ENCODE measurements around the gene TLR6.
"Not testable (repeated sequence)": the region's sequence is repeated elsewhere in the genome, so short reads cannot be mapped to it uniquely, and the experiment has no call there.

TLR6 gene

DNA sequence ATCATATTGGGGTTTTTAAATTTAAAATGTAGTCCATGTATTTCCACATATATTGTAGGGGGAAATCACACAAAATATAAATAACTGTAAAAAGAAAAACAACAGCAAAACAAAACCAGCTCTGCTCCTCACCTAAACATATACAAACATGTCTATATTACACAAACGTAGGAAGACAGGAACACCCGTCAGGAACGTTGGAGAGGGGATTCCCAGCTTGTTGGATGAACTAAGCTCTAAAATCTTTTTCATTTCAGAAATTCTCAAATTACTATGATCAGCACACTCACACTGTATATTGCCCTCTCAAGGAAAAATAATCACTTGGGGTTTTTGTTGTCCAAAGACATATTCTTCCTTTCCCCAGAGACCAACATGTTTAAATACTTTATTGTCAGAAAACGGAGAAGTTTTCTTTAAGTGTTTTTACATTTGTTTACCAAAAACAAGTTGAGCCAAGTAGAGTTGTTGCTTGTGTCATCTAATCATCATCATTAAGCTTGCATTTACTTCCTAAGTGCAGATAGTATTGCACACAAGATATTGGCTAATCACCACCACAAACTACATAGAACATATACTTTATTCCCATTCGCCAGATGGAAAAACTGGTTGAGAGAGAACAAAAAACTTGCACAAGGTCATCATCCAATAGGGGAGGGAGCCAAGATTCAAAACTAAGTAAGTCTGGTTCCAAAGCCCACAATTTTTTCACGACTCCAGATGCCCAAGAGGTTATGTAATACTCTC lies 71.4 kb downstream of the TLR6 start:
- DNase-seq, result peak; percentile 16 to 76 (median 54)

DNA sequence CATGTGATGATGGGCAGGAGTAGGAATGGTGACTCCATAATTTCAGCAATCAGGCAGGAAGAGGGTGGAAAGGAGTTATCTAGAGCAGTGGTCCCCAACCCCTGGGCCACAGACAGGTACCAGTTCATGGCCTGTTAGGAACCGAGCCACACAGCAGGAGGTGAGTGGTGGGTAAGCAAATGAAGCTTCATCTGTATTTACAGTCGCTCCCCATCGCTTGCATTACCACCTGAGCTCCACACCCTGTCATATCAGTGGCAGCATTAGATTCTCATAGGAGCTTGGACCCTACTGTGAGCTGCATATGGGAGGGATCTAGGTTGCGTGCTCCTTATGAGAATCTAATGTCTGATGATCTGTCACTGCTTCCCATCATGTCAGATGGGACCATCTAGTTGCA lies 72.5 kb downstream of the TLR6 start:
- DNase-seq, result no peak

DNA sequence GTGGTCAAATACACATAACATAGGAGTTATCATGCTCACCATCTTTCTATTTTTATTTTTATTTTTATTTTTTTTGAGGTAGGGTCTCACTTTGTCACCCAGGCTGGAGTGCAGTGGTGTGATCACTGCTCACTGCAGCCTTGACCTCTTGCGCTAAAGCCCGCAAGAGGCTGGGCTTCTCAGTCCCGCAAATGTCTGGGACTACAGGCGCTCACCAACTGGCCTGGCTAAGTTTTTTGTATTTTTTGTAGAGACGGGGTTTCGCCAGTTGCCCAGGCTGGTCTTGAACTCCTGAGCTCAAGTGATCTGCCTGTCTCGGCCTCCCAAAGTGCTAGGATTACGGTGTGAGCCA lies 73.5 kb downstream of the TLR6 start:
- no peak for DNase-seq

DNA sequence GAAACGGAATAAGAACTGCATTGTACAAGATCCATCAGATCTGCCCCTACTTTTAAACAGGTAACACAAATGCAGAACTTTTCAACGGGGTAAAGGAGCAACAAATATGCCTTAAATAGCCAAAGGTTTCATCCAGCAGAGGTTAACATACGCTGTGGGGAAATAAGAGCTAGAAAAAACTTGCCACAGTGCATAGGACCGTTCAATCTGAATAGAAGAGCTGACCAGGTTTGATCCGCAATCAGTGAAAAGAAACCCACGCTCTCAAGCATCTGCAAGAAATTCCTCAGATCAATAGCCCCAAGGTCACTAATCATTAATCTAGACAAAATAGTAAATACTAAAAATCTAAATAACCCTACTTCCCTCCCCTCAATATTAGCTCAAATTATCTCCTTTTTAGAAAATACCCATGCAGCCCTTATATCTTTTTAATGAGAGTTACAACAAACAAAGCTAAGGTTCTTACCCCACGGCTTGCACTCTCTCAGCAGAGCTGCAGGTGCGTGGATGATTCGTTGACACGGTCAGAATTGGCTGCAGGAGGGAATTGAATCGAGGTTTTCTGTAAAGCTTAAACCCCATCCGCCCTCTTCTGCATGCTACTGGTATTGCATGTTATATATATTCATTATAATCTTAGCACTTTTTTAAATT lies 74.0 kb downstream of the TLR6 start, which contains the start of gene TLR10:
Gene TLR10, minus strand, starts transcription at position 539 of the 657 bp plus-strand sequence. CDS start 7,400 bp downstream, outside the sequence.
- peak; percentile 67 to 81 (median 70) for DNase-seq

DNA sequence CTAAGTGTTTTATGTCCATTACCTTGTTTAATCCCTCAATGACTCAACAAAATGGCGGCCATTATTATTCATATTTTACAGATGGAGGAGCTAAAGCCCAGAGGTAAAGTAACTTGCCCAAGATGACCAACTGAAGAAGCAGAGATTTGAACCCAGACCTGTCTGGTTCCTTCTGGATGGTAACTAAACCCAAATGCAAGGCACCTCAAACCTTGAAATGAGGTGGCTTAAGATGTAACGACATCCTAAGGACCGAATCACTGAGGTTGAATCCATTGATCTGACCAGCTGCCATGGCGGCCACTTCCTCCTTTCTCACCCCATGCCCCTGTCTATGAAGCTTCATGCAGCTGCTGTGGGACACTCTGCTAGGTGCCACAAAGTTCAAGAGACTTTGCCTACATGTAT lies 74.8 kb downstream of the TLR6 start:
- no peak for DNase-seq

DNA sequence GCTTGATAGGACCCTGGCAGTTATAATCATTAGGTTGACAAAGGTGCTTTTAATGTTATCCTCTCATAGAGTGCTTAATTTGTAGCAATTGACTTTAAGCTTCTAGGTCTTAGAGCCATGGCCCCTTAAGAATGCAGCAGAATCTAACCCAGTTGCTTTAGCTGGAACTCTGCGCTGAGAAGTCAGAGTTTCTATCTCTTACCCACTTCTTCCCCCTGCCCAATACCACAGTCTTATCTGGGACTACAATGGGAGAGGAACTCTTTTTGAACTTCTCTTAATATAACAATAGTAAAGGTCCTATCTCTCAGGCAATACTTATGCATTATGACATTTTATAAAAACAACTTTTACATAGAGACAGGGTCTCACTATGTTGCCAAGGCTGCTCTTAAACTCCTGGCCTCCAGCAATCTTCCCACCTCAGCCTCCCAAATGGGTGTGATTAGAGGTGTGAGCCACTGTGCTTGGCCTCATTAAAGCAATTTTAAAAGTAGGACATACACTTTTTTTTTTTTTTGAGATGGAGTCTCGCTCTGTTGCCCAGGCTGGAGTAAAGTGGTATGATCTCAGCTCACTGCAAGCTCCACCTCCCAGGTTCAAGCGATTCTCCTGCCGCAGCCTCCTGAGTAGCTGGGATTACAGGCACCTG lies 75.7 kb downstream of the TLR6 start:
- DNase-seq, result peak in 1 of 4 experiments; percentile 43

DNA sequence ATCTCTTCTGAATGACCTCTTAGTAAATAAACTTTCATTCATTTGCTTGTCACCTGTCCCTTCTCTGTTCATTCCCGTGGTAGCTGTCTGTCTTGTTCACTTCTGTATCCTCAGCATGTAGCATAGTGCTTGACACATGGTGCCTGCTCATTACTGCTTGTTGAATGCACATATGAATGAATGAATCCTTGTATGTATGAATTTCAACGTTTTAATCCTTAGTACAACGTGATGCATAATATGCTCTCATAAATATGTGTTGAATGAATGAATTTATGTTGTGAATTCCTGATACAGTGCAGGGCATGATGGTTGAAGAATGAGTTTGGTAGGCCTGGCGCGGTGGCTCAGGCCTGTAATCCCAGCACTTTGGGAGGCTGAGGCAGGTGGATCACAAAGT lies 76.8 kb downstream of the TLR6 start:
- no peak for DNase-seq

DNA sequence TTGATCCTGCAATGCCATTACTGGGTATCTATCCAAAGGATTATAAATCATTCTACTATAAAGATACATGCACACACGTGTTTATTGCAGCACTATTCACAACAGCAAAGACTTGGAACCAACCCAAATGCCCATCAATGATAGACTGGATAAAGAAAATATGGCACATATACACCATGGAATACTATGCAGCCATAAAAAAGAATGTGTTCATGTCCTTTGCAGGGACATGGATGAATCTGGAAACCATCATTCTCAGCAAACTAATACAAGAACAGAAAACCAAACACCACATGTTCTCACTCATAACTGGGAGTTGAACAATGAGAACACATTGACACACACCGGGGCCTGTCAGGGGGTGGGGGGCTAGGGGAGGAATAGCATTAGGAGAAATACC lies 78.7 kb downstream of the TLR6 start:
- not testable (repeated sequence) for DNase-seq

DNA sequence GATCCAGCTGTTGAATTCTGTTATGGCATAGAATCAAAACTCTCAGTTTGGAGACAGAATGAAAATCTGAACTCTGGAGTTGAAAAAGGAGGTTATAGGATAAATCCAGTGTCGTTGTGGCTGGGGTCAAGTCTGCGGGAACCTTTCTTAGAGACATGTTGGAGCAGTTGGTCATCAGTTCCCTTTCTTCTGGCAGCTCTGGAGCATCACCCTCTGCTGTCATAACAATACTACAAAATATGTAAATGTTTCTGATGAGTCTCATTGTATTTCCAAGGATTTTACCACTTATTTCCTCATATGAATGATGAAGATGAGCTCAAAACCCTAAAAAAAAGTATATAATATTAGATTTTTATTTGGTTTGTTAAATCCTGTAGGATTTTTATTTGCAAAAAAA lies 81.3 kb downstream of the TLR6 start:
- peak in 2 of 4 experiments; percentile 40 to 51 for DNase-seq

DNA sequence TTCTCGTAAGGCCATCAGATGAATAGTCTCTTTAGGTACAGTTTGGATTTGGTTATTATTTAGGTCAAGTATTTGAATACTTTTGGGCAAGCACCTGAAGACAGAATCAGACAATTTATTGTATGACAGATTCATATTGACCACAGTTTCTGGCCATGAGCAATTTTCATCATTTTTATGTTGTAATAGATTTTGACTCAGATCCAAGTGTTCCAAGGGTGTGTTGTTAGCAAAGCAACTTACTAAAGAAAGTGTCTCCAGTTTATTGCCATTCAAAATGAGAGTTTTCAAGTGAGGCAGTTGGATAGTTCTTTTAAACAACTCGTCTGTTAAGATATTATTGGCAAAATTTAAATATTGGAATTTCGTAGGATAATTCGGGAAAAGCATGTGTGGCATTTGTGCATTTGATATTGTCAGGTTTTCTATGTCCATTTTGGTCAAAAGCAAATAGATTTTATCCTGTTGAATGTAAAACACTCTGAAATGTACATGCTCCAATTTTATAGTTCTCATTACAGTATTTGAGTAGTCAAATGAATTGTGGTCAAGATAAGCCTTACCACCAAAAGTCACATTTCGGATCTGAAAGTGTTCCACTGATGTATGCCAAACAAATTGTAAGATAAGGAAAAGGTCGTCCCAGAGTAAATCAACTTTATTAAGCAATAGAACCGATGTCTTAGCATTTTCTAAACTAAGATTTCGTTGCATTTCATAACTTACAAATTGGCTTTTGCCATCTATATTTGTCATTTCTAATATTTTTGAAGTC lies 82.2 kb downstream of the TLR6 start:
- DNase-seq, result peak in 1 of 4 experiments; percentile 43
